K562 (cell line): ENCODE data around the gene HSD11B1L. TPM values are rescaled to one million over a fixed set of nuclear protein-coding genes. Genes with fewer than 3 reads are reported as not detected.

Experiments used
- ATAC-seq: fragments of 200-7000 bp; cut with Tn5 transposase; 3 replicates; pipeline ENCODE4 v1.9.1; 2020; ENCODE audit warnings: moderate library complexity
- BruUV-seq: library from RNA; stranded (reverse); fragments of 400-500 nt; replicated peaks from 2 replicates; lab custom pipeline; 2021; lab: Mats Ljungman, UMichigan
- CTCF ChIA-PET: fragments of 300-600 bp; formaldehyde crosslinking; extraction: SDS; loops from one replicate; lab custom pipeline; 2021; ENCODE audit warnings: low intra/inter-chr PET ratio; lab: Yijun Ruan, JAX
- POLR2A ChIA-PET: fragments of 300-600, 350-650 bp; sonication (Branson Sonifier 250); formaldehyde crosslinking; extraction: SDS; loops from one replicate; lab custom pipeline; 2021; ENCODE audit warnings: antibody characterized with exemption, inconsistent platforms; lab: Yijun Ruan, JAX
- DNase-seq, 4 experiments: peaks; one replicate each; pipeline versions ENCODE4 v3.0.0 to v3.0.0-alpha.2; 2011 to 2018; ENCODE audit warnings: low spot score in 3 of 4, mixed read lengths in 3 of 4; ENCODE audit errors: extremely low read depth in 1 of 4
- FAIRE-seq: peaks from 2 replicates; lab custom pipeline; 2011; peaks lifted over from hg19 to GRCh38; lab: Jason Lieb, UNC
- H2AFZ ChIP-seq: 2 replicates; pipeline ENCODE4 v1.6.0; 2011; ENCODE audit warnings: low read depth, low read length, control low read depth, inconsistent platforms
- H3K27ac ChIP-seq: fragments of 200-600 bp; 3 replicates; pipeline ENCODE4 v1.8.0; 2011; ENCODE audit warnings: low read depth, mild to moderate bottlenecking, control low read depth, inconsistent platforms, low read length, moderate library complexity, mixed read lengths; ENCODE audit errors: extremely low read depth
- H3K27me3 ChIP-seq, 2 experiments: fragments of 300-600 bp in 1 of 2; 2 replicates in 1 of 2; 3 replicates in 1 of 2; pipeline versions ENCODE4 v1.6.0 to v1.8.0; 2011; ENCODE audit warnings: inconsistent platforms in 2 of 2, low read length in 2 of 2, mild to moderate bottlenecking in 1 of 2, mixed read lengths in 1 of 2, moderate library complexity in 1 of 2; ENCODE audit not compliant: control insufficient read depth in 2 of 2, insufficient read depth in 2 of 2
- H3K36me3 ChIP-seq: fragments of 300-600 bp; 3 replicates; pipeline ENCODE4 v1.8.0; 2011; ENCODE audit warnings: mild to moderate bottlenecking, low read length, inconsistent platforms; ENCODE audit not compliant: control insufficient read depth, insufficient read depth
- H3K4me1 ChIP-seq, 2 experiments: fragments of 200-600 bp in 1 of 2; replicated peaks in 1 of 2; 2 replicates in 1 of 2; 3 replicates in 1 of 2; pipeline versions ENCODE4 v1.5.1 to v1.8.0; 2011; ENCODE audit warnings: inconsistent platforms in 2 of 2, low read length in 2 of 2, mild to moderate bottlenecking in 1 of 2, mixed read lengths in 1 of 2, moderate library complexity in 1 of 2; ENCODE audit not compliant: control insufficient read depth in 2 of 2, insufficient read depth in 2 of 2
- H3K4me2 ChIP-seq: 2 replicates; pipeline ENCODE4 v1.6.1; 2011; ENCODE audit warnings: low read length, control low read depth, inconsistent platforms, mixed read lengths; ENCODE audit not compliant: insufficient read depth
- H3K4me3 ChIP-seq: fragments of 200-600 bp; sonication (generic), shearing (Covaris generic); 2 replicates; pipeline ENCODE4 v1.5.1; 2016; ENCODE audit warnings: control low read depth, inconsistent platforms
- H3K79me2 ChIP-seq: fragments of 200-600 bp; 3 replicates; pipeline ENCODE4 v1.8.0; 2011; ENCODE audit warnings: low read length, inconsistent platforms; ENCODE audit not compliant: control insufficient read depth, insufficient read depth
- H3K9ac ChIP-seq, 2 experiments: 2 replicates each; pipeline versions ENCODE4 v1.6.0 to v1.6.1; 2011; ENCODE audit warnings: low read depth in 2 of 2, low read length in 2 of 2, control low read depth in 1 of 2, inconsistent platforms in 1 of 2, mild to moderate bottlenecking in 1 of 2, mixed read lengths in 1 of 2; ENCODE audit not compliant: insufficient read depth in 1 of 2
- H3K9me1 ChIP-seq: one replicate; pipeline ENCODE4 v1.6.0; 2011; ENCODE audit warnings: inconsistent platforms, mild to moderate bottlenecking, low read length, moderate library complexity; ENCODE audit not compliant: control insufficient read depth, insufficient read depth
- H3K9me3 ChIP-seq: replicated peaks from 2 replicates; pipeline ENCODE4 v1.5.1; 2011; ENCODE audit warnings: low read depth, low read length, inconsistent platforms; ENCODE audit not compliant: control insufficient read depth, insufficient read depth
- H4K20me1 ChIP-seq: replicated peaks from 2 replicates; pipeline ENCODE4 v1.6.1; 2011; ENCODE audit warnings: low read length, inconsistent platforms, mixed read lengths; ENCODE audit not compliant: control insufficient read depth, insufficient read depth
- CEBPB ChIP-seq: fragments of 450-650 bp; IDR thresholded peaks from 2 replicates; pipeline ENCODE4 v1.6.1; 2016; ENCODE audit warnings: missing genetic modification characterization, missing compliant biosample characterization
- MEIS2 ChIP-seq: fragments of 450-650 bp; IDR thresholded peaks from 2 replicates; pipeline ENCODE4 v1.6.1; 2014; ENCODE audit warnings: mild to moderate bottlenecking; ENCODE audit not compliant: partially characterized antibody
- RAD51 ChIP-seq: fragments of 450-650 bp; IDR thresholded peaks from 2 replicates; pipeline ENCODE4 v1.7.1; 2016; ENCODE audit warnings: low read depth, mild to moderate bottlenecking, borderline replicate concordance
- RBM22 ChIP-seq: fragments of 200-400 bp; formaldehyde crosslinking; IDR thresholded peaks from 2 replicates; pipeline ENCODE4 v1.6.1; 2018; ENCODE audit warnings: low read length, low read depth; ENCODE audit not compliant: poor library complexity, severe bottlenecking
- SMAD3 ChIP-seq: fragments of 450-650 bp; formaldehyde crosslinking; conservative IDR thresholded peaks from 2 replicates; pipeline ENCODE4 v1.4.0; 2020; ENCODE audit warnings: mild to moderate bottlenecking
- THAP12 ChIP-seq: fragments of 250-450 bp; sonication (Bioruptor Pico); IDR thresholded peaks from 2 replicates; pipeline ENCODE4 v1.9.0; 2021; ENCODE audit warnings: mild to moderate bottlenecking, inconsistent platforms
- ZKSCAN1 ChIP-seq: fragments of 150-350 bp; IDR thresholded peaks from 2 replicates; pipeline ENCODE4 v1.6.1; 2016; ENCODE audit warnings: low read depth, low read length
- ZNF431 ChIP-seq: sonication (generic); formaldehyde crosslinking; IDR thresholded peaks from 2 replicates; pipeline ENCODE4 v1.8.0; 2022; ENCODE audit warnings: mild to moderate bottlenecking, missing genetic modification reagents
- ZNF696 ChIP-seq: fragments of 250-450 bp; sonication (Bioruptor Pico); conservative IDR thresholded peaks from 2 replicates; pipeline ENCODE4 v1.4.0; 2020; ENCODE audit warnings: mild to moderate bottlenecking, moderate library complexity
- WGBS: fragments of 100-300 bp; shearing (Covaris generic); methylation state at CpG from one replicate; pipeline ENCODE4 v1.1.6; 2016; ENCODE audit warnings: low coverage, mixed read lengths; ENCODE audit not compliant: insufficient coverage; ENCODE audit errors: missing lambda C conversion rate; 5-methylcytosine and 5-hydroxymethylcytosine counted together
- in situ Hi-C: fragments of 300-500 bp; cut with MboI; formaldehyde crosslinking; loops from 4 replicates; pipeline ENCODE4 v1.15.0; 2018; ENCODE audit warnings: inconsistent platforms, mixed read lengths
- intact Hi-C: fragments of 100-400 bp; cut with micrococcal nuclease; formaldehyde crosslinking; loops from 2 replicates; pipeline ENCODE4 v1.14.2; 2022
- polyA plus RNA-seq, 8 experiments: library from polyadenylated mRNA; depleted of rRNA in 4 of 8; stranded (reverse) in 5 of 8; unstranded in 3 of 8; fragments of >200 nt; fragmentation: Nextera tagmentation in 2 of 8; fragmentation: Illumina TruSeq in 1 of 8; extraction: Ambion mirVana in 2 of 8; extraction: Trizol in 1 of 8; gene quantifications; 2 replicates each; pipeline versions ENCODE4 v1.2.1 to v1.2.3, GENCODE V29; 2011 to 2014; ENCODE audit warnings: inconsistent platforms in 1 of 8, missing spikeins in 1 of 8
- total RNA-seq, 7 experiments: library from RNA; depleted of rRNA in 6 of 7; stranded (reverse); fragments of >200 nt in 6 of 7; fragmentation: Illumina TruSeq in 2 of 7; extraction: Trizol in 2 of 7; gene quantifications; 2 replicates each; pipeline versions ENCODE4 v1.2.1 to v1.2.3, GENCODE V29; 2011 to 2021; ENCODE audit warnings: low replicate concordance in 1 of 7
- TF ChIP-seq, protein P1 (sequence below): sonication (generic); formaldehyde crosslinking; IDR thresholded peaks from 2 replicates; pipeline ENCODE4 v1.9.0; 2022; ENCODE audit warnings: mild to moderate bottlenecking, missing genetic modification reagents
- TF ChIP-seq, protein P2 (sequence below): sonication (generic); formaldehyde crosslinking; IDR thresholded peaks from 2 replicates; pipeline ENCODE4 v1.8.1; 2023; ENCODE audit warnings: mild to moderate bottlenecking, missing genetic modification reagents

Gene HSD11B1L
- total and polyA plus RNA-seq, 9 of the 15 experiments (the other 6 are each of a cell fraction or from before 2014, with no cell fraction given): 0.31 to 7.7 (median 2.3) TPM

DNA sequence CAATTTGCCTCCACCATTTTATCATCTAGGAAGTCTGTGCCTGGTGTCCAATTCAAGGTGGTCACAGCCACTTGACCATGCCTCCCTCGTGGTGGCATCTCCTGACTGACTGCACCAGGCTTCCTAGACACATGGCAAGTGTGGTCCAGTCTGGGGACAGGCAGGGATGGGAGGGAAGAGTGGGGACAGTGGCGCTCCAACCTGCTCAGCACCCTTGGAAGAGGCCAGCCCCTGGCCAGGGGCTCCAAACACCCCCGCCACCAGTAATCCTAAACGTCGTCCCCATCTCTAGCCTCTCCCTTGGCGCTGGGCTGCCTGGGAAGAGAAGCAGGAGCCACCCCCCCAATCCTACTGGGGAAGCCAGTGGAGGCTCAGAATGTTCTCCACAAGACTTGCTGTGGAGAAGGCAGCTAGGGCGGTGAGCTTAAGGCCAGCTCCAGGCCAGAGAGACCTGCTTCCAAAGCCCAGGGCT, 11.9 kb downstream of the HSD11B1L start:
- in situ Hi-C loops: no loop called here
- Histone ChIP-seq H3K9me1 (peaks cover 17% of the 10 kb centered on the region), H4K20me1 (peaks cover 57% of the 10 kb centered on the region), H3K27me3 (no peaks in the 10 kb centered on the region), H3K4me2 (peak overlapping the region; percentile 93), H3K4me1 (peaks cover 14 to 73% of the 10 kb centered on the region in 2 experiments), H3K4me3 (peak overlapping the region; percentile 100), H3K27ac (peak overlapping the region; percentile 96; the same call in 2 of the 3 replicates), H3K79me2 (peaks cover 70% of the 10 kb centered on the region), H3K9me3 (no peaks in the 10 kb centered on the region), H3K9ac (peak overlapping the region; percentile 94 to 98; a peak in 3 of 4 replicates), H2AFZ (no peak overlapping the region), H3K36me3 (peaks cover 75% of the 10 kb centered on the region)
- intact Hi-C loops: loop anchor here (1.0 kb wide), 1 partner anchor 26 kb away; no protein-coding TSS in a partner anchor
- CTCF ChIA-PET: no interaction called here
- WGBS: 63% methylated on average over 7 of the region's 7 CpGs
- ATAC-seq (peak; percentile 0), DNase-seq (peak in 1 of 4 experiments; percentile 40), FAIRE-seq (no peak)
- POLR2A ChIA-PET: interaction anchor here (0.6 to 2.4 kb wide), 4 partner anchors 15 to 26 kb away, joined by 3 to 9 read pairs (median 4); no protein-coding TSS in a partner anchor
- BruUV-seq: no TSS peak
- TF ChIP-seq SMAD3 (CRISPR knock-in tag) (no peak), THAP12 (CRISPR knock-in tag) (no peak), MEIS2 (no peak), ZNF696 (CRISPR knock-in tag) (no peak), RBM22 (no peak), ZKSCAN1 (no peak; the same call in 1 of the 2 replicates), CEBPB (tag) (no peak), ZNF431 (peak; percentile 25; the same call in 1 of the 2 replicates), RAD51 (no peak)
- TF ChIP-seq, protein P1, sequence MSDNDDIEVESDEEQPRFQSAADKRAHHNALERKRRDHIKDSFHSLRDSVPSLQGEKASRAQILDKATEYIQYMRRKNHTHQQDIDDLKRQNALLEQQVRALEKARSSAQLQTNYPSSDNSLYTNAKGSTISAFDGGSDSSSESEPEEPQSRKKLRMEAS (CRISPR knock-in tag): no peak
- TF ChIP-seq, protein P2, sequence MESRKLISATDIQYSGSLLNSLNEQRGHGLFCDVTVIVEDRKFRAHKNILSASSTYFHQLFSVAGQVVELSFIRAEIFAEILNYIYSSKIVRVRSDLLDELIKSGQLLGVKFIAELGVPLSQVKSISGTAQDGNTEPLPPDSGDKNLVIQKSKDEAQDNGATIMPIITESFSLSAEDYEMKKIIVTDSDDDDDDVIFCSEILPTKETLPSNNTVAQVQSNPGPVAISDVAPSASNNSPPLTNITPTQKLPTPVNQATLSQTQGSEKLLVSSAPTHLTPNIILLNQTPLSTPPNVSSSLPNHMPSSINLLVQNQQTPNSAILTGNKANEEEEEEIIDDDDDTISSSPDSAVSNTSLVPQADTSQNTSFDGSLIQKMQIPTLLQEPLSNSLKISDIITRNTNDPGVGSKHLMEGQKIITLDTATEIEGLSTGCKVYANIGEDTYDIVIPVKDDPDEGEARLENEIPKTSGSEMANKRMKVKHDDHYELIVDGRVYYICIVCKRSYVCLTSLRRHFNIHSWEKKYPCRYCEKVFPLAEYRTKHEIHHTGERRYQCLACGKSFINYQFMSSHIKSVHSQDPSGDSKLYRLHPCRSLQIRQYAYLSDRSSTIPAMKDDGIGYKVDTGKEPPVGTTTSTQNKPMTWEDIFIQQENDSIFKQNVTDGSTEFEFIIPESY: no peak
